ENCODE results near the gene MDFI. TPM values are rescaled to one million over a fixed set of nuclear protein-coding genes. Genes with fewer than 3 reads are reported as not detected.

MDFI gene
- total RNA-seq, 4 donors from 2014 or later: 1.4 to 6.5 (median 2.3) TPM; not detected in 1

DNA sequence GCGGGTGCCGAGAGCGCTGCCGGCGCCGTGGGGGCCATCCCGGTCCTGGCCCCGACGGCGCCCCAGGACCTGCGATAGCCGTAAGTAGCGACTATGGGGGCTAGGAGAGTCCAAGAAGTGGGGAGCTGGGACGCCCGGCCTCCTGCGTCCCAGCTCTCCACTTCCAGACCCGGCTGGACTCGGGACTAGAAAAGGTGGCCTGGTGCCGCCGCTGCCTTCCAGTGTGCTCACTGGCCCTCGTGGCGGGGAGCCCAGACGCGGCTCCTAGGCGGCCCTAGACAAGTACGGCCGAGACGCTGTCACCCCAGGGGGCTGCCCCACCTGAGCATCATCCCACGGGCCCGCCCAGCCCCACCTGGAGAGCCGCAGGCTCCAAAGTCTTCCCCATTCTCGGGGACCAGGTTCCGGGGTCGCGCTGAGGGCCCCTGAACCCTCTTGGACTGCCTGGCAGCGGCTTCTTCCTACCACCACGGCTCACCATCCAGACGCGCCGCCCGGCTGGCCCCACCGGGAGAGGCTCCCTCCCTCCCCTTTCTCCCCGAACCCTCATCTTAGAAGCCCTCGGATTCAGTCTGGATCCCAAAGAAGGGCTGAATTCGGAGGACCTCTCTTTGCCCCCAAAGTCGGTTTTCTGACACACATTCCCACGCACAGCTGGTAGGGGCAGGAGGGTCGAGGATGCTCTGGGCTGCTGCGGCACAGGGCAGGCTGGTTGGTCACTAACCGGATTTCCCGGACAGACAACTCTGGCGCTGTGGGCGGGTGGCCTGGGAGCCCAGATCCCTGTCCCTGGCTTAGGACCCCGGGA is 870 bp upstream of the MDFI start:
- Histone ChIP-seq H3K4me3 (peak overlapping the region in 1 of 2 donors; percentile 51), H3K36me3 (no peaks in the 10 kb centered on the region), H3K4me1 (peaks cover 0 to 36% (median 22%) of the 10 kb centered on the region in 3 donors), H3K27ac (no peak overlapping the region), H3K27me3 (peaks cover 70% of the 10 kb centered on the region), H3K9me3 (no peaks in the 10 kb centered on the region)
- TF ChIP-seq POLR2AphosphoS5 (IDR thresholded peaks at IDR 0.05): no peak
- TF ChIP-seq, protein P1, sequence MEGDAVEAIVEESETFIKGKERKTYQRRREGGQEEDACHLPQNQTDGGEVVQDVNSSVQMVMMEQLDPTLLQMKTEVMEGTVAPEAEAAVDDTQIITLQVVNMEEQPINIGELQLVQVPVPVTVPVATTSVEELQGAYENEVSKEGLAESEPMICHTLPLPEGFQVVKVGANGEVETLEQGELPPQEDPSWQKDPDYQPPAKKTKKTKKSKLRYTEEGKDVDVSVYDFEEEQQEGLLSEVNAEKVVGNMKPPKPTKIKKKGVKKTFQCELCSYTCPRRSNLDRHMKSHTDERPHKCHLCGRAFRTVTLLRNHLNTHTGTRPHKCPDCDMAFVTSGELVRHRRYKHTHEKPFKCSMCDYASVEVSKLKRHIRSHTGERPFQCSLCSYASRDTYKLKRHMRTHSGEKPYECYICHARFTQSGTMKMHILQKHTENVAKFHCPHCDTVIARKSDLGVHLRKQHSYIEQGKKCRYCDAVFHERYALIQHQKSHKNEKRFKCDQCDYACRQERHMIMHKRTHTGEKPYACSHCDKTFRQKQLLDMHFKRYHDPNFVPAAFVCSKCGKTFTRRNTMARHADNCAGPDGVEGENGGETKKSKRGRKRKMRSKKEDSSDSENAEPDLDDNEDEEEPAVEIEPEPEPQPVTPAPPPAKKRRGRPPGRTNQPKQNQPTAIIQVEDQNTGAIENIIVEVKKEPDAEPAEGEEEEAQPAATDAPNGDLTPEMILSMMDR (IDR thresholded peaks at IDR 0.05): no peak
- no peak for TF ChIP-seq POLR2A (IDR thresholded peaks at IDR 0.05)
- TF ChIP-seq EP300 (IDR thresholded peaks at IDR 0.05): no peak
- WGBS, 2 donors (ENCODE audit: low coverage in 1 of 2): 20% methylated on average over 1 of the region's 54 CpGs; no CpG with 5 or more reads in 1 of the 2 donors
- no peak for ATAC-seq

DNA sequence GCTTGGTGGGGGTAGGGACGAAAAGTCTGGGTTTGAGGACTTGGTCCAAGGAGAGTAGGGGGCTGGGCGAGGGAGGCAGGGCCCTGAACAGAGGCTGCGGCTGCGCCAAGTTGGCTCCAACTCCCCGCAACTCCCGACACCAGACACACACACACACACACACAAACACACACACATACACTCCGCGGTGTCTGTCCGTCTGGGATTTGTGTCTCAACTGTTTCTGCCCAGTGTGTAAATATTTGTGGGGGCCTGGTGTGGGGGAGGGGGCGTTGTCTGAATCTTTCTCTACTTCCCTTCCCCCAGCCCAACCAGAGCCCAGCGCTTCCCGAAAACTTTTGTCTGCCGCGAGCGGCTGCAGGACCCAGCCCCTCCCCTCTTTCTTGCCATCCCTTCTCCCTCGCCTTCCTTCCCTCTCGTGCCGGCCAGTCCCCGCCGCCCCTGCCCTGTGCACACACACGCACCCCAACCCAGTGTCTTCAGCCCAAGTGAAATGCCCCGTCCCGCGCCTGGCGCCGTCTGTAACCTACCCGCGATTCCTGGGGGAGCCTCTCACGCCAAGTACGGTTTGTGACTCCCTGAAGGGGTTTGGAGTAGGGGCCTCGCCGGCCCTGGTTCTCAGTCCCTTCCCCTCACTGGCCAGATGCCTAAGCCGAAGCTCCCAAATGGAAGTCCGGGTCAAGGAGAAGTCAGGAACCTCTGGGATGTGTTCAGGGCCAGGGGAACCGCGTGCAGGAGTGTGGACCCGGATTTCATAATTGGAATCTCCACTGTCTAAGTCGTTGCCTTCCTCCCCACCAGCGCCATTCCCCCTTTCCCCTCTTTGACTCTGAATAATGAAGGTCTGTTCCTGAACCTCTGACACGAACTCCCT is 904 bp downstream of the MDFI start:
- TF ChIP-seq POLR2A (IDR thresholded peaks at IDR 0.05) (no peak), EP300 (IDR thresholded peaks at IDR 0.05) (no peak), POLR2AphosphoS5 (IDR thresholded peaks at IDR 0.05) (no peak)
- TF ChIP-seq, protein P1 (IDR thresholded peaks at IDR 0.05): no peak
- H3K4me3 ChIP-seq: peak overlapping the region in 1 of 2 donors; percentile 51
- no peaks in the 10 kb centered on the region for H3K36me3 ChIP-seq
- H3K27ac ChIP-seq: peak overlapping the region in 1 of 4 donors; percentile 1
- H3K4me1 ChIP-seq: peaks cover 0 to 36% (median 22%) of the 10 kb centered on the region in 3 donors
- 21 to 50% methylated on average over 13 to 19 of the region's 40 CpGs for WGBS, 2 donors (ENCODE audit: low coverage in 1 of 2)
- no peak for ATAC-seq
- H3K9me3 ChIP-seq: no peaks in the 10 kb centered on the region
- H3K27me3 ChIP-seq: peaks cover 66% of the 10 kb centered on the region

DNA sequence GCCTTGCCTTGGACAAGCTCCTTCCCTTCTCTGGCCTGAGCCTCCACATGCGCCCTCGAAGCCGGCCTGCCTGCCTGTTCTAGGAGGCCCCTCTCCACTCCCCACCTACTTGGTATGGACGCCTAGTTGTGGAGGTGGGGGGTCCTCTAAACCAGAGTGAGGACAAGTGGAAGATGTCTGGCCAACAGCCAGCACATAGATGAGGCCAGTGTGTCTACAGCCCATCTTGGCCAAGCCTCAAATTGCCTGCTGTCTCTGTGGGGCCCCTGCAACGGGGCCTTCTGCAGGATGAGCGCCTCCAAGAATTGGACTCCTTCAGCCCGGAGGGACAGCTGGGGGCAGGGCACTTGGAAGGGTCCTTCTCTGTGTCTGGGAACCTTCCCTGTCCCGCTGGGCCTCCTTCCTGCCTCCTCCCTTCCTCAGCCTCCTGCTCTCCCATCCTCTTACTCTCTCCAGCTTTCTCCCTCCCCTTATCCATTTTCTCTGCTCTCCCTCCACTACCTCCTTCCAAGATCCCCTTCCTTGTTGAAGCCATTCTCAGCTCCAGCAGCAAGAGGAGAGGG is 1.6 kb downstream of the MDFI start:
- peaks cover 62% of the 10 kb centered on the region for H3K27me3 ChIP-seq
- ATAC-seq: no peak
- TF ChIP-seq POLR2AphosphoS5 (IDR thresholded peaks at IDR 0.05) (no peak), POLR2A (IDR thresholded peaks at IDR 0.05) (no peak), EP300 (IDR thresholded peaks at IDR 0.05) (no peak)
- TF ChIP-seq, protein P1 (IDR thresholded peaks at IDR 0.05): no peak
- no peaks in the 10 kb centered on the region for H3K36me3 ChIP-seq
- H3K9me3 ChIP-seq: no peaks in the 10 kb centered on the region
- 82% methylated on average over 2 of the region's 8 CpGs; no CpG with 5 or more reads in 1 of the 2 donors for WGBS, 2 donors (ENCODE audit: low coverage in 1 of 2)
- no peak overlapping the region for H3K27ac ChIP-seq
- H3K4me1 ChIP-seq: peaks cover 0 to 36% (median 22%) of the 10 kb centered on the region in 3 donors
- peak overlapping the region in 1 of 2 donors; percentile 51 for H3K4me3 ChIP-seq

DNA sequence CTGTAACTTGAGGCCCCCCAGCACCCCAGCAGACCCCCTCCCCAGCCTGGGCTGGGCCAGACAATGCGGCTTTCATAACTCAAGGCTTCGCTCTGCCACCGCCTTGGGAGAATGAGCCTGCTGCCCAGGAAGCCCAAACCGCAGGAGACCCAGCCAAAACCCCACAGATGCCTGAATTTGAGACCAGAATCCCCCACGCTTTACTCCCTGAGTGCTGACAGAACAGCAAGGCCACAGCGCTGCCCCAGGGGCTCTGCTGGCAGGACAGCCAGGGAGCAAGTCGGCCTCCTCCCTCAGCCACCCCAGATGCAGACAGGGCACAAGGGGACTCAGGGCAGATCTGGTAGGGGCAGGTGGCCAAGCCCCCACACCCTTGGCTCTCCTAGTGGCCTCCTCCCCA is 2.2 kb downstream of the MDFI start:
- no CpG with 5 or more reads among the region's 7 CpGs for WGBS, 2 donors (ENCODE audit: low coverage in 1 of 2)
- TF ChIP-seq POLR2A (IDR thresholded peaks at IDR 0.05): no peak
- TF ChIP-seq EP300 (IDR thresholded peaks at IDR 0.05): no peak
- TF ChIP-seq, protein P1 (IDR thresholded peaks at IDR 0.05): no peak
- no peak for TF ChIP-seq POLR2AphosphoS5 (IDR thresholded peaks at IDR 0.05)
- no peak overlapping the region for H3K4me3 ChIP-seq
- no peak for ATAC-seq
- no peaks in the 10 kb centered on the region for H3K9me3 ChIP-seq
- H3K4me1 ChIP-seq: peaks cover 0 to 36% (median 22%) of the 10 kb centered on the region in 3 donors
- H3K36me3 ChIP-seq: no peaks in the 10 kb centered on the region
- H3K27me3 ChIP-seq: peaks cover 62% of the 10 kb centered on the region
- H3K27ac ChIP-seq: no peak overlapping the region
